HUES48 (cell line): Measurements from ENCODE around the gene CKB.

Source experiments
- H3K27ac ChIP-seq: one replicate; pipeline ENCODE4 v1.7.0; 2013; ENCODE audit warnings: low read depth, low read length, inconsistent platforms
- H3K27me3 ChIP-seq: 2 replicates; pipeline ENCODE4 v1.6.1; 2013; ENCODE audit warnings: mild to moderate bottlenecking, low read length; ENCODE audit not compliant: control insufficient read depth, insufficient read depth
- H3K36me3 ChIP-seq: 2 replicates; pipeline ENCODE4 v1.6.1; 2013; ENCODE audit warnings: low read length; ENCODE audit not compliant: control insufficient read depth, insufficient read depth
- H3K4me1 ChIP-seq: 2 replicates; pipeline ENCODE4 v1.6.1; 2013; ENCODE audit warnings: mild to moderate bottlenecking, low read length; ENCODE audit not compliant: control insufficient read depth, insufficient read depth
- H3K4me3 ChIP-seq: 2 replicates; pipeline ENCODE4 v1.5.1; 2013; ENCODE audit warnings: mild to moderate bottlenecking, low read depth, low read length
- H3K9ac ChIP-seq: 2 replicates; pipeline ENCODE4 v1.6.1; 2013; ENCODE audit warnings: mild to moderate bottlenecking, low read depth, low read length, moderate library complexity
- H3K9me3 ChIP-seq: 2 replicates; pipeline ENCODE4 v1.6.1; 2013; ENCODE audit warnings: low read length; ENCODE audit not compliant: control insufficient read depth, insufficient read depth

CKB gene

GRCh38 chr14:103521438-103521950, 1.1 kb downstream of the CKB start:
- H3K27ac ChIP-seq: peak overlapping the region; percentile 76

DNA sequence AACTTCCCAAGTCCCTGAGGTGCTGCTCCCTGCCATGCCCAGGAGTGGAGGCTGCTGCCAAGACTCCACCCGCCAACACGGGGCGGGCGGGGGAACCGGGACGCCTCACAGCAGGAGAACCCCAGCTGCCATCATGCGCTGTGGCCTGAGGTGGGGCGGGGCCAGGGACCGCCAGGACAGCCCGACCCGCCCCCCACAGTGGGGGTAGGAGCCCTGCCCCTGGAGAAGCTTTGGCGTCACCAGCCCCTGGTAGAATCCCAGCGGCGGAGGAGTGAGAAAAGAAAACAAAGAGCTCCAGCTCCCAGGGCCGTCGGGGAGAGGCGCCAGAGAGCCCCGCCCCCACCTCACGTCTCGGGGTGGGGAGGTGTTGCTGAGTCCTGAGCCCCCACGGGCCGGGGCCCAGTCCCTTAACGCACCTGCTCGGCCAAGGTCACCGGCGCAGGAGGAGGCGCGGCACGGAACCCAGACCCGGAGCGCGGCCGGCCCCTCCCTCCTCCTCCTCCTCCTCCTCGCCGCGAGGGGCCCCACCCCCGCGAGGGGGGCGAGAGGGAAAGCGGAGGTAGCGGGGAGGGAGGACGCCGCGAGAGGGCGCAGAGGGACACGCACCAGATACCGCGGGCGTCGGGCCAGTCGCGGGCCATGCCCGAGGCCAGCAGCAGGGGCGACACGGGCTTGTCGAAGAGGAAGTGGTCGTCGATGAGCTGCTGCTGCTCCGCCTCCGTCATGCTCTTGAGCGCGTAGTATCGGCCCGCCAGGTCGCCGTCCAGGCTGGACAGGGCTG, 1.8 kb downstream of the CKB start:
- H3K4me1 ChIP-seq: peaks cover 23% of the 10 kb centered on the region; the same call in 1 of the 2 replicates
- H3K9ac ChIP-seq: peak overlapping the region; percentile 36; the same call in 1 of the 2 replicates
- peak overlapping the region; percentile 76 for H3K27ac ChIP-seq
- H3K36me3 ChIP-seq: peaks cover 18% of the 10 kb centered on the region
- peaks cover 21% of the 10 kb centered on the region for H3K27me3 ChIP-seq
- peak overlapping the region; percentile 97 for H3K4me3 ChIP-seq
- no peaks in the 10 kb centered on the region for H3K9me3 ChIP-seq

More at GRCh38 chr14:103521438-103521950, 1.1 kb downstream of the CKB start:
- Histone ChIP-seq H3K9ac (peak overlapping the region; percentile 76; the same call in 1 of the 2 replicates), H3K9me3 (no peaks in the 10 kb centered on the region), H3K4me1 (peaks cover 23% of the 10 kb centered on the region; the same call in 1 of the 2 replicates), H3K4me3 (peak overlapping the region; percentile 97), H3K36me3 (peaks cover 18% of the 10 kb centered on the region), H3K27me3 (peaks cover 21% of the 10 kb centered on the region)

- Histone ChIP-seq H3K36me3 (peaks cover 18% of the 10 kb centered on the region), H3K27me3 (peaks cover 21% of the 10 kb centered on the region), H3K9ac (no peak overlapping the region), H3K9me3 (no peaks in the 10 kb centered on the region), H3K4me3 (peak overlapping the region; percentile 97; the same call in 1 of the 2 replicates), H3K4me1 (peaks cover 23% of the 10 kb centered on the region; the same call in 1 of the 2 replicates), H3K27ac (peak overlapping the region; percentile 76)
Observed at GRCh38 chr14:103520269-103520656, 2.4 kb downstream of the CKB start.

DNA sequence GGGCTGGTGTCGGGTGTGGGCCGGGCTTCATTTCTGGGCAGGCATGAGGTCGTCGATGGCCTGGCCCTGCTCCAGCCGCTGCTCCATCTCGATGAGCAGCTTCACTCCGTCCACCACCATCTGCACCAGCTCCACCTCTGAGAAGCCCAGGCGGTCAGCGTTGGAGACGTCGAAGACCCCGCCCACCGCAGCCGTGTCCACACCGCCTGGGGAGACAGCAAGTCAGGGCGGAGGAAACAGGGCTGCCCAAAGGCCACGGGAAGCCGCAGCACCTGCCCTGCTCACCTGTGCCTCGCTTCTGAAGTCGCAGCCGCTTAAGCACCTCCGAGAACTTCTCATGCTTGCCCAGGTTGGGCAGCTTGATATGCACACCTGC, 2.8 kb downstream of the CKB start:
- Histone ChIP-seq H3K9me3 (no peaks in the 10 kb centered on the region), H3K4me3 (no peak overlapping the region), H3K36me3 (peaks cover 18% of the 10 kb centered on the region), H3K9ac (no peak overlapping the region), H3K27ac (no peak overlapping the region), H3K4me1 (peaks cover 23% of the 10 kb centered on the region; the same call in 1 of the 2 replicates), H3K27me3 (peaks cover 20% of the 10 kb centered on the region)

GRCh38 chr14:103519043-103519836, 3.4 kb downstream of the CKB start:
- Histone ChIP-seq H3K36me3 (peaks cover 18% of the 10 kb centered on the region), H3K4me3 (no peak overlapping the region), H3K4me1 (peaks cover 23% of the 10 kb centered on the region; the same call in 1 of the 2 replicates), H3K9me3 (no peaks in the 10 kb centered on the region), H3K9ac (no peak overlapping the region), H3K27me3 (peaks cover 14% of the 10 kb centered on the region), H3K27ac (peak overlapping the region; percentile 36)

- Histone ChIP-seq H3K4me3 (no peak overlapping the region), H3K9ac (no peak overlapping the region), H3K27ac (peak overlapping the region; percentile 47), H3K4me1 (peaks cover 23% of the 10 kb centered on the region; the same call in 1 of the 2 replicates), H3K36me3 (peaks cover 18% of the 10 kb centered on the region), H3K9me3 (no peaks in the 10 kb centered on the region), H3K27me3 (peaks cover 7% of the 10 kb centered on the region)
Observed at GRCh38 chr14:103518422-103519042, 4.1 kb downstream of the CKB start.

DNA sequence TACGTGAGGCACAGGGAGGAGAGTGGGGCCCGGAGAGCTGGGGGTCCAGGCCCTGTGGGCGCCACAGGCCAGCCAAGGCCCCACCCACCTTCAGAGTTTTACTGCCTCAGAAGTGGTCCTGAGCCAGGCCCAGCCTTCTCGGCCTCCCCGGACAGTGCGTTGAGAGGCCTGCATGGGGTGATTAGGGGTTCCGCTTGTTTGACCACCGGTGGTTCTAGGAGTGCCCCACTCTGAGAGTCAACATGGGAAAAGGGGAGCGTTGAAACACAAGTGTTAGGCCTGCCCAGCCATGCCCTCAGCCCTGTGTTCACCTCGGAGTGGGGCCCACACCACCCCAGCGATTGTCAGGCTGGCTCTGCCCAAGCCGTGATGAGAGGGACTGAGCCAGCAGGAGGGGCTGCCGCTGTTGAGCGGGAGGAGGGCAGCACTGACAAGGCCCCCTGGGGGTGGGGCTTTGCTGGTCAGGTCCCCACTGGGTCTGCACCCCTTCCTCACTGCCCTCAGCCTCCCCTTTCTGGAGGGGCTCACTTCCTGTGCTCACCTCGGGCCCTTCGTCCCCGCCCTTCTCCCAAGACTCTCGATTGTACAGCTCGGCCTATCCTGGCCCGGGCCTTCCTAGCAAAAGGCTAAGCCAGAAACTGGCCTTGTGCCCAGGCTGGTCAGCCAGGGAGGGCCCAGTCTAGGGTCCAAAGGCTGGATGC, 4.8 kb downstream of the CKB start:
- peaks cover under 1% of the 10 kb centered on the region; the same call in 1 of the 2 replicates for H3K27me3 ChIP-seq
- H3K36me3 ChIP-seq: peaks cover 18% of the 10 kb centered on the region
- H3K4me1 ChIP-seq: peaks cover 23% of the 10 kb centered on the region; the same call in 1 of the 2 replicates
- no peak overlapping the region for H3K9ac ChIP-seq
- H3K9me3 ChIP-seq: no peaks in the 10 kb centered on the region
- H3K4me3 ChIP-seq: no peak overlapping the region
- peak overlapping the region; percentile 47 for H3K27ac ChIP-seq

DNA sequence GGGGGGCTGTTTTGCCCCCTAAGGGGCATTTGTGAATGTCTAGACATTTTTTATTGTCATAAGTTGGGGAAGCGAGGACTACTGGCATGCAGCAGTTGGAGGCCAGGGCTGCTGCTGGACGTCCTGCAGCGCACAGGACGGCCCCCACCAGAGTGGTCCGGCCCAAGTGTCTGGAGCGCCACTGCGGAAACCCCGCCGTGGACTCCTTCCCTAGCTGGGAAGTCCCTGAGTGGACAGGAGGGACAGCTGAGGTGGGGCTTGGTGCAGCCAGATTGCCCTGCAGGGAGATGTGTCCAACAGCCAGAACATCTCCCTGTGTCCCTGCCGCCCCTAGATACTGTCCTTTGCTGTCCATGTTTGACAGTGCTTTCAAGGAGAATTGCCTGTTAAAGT, 5.5 kb downstream of the CKB start:
- no peak overlapping the region for H3K4me3 ChIP-seq
- H3K27ac ChIP-seq: no peak overlapping the region
- H3K36me3 ChIP-seq: peaks cover 18% of the 10 kb centered on the region
- H3K4me1 ChIP-seq: peaks cover 23% of the 10 kb centered on the region; the same call in 1 of the 2 replicates
- no peak overlapping the region for H3K9ac ChIP-seq
- no peaks in the 10 kb centered on the region for H3K9me3 ChIP-seq
- H3K27me3 ChIP-seq: no peaks in the 10 kb centered on the region

DNA sequence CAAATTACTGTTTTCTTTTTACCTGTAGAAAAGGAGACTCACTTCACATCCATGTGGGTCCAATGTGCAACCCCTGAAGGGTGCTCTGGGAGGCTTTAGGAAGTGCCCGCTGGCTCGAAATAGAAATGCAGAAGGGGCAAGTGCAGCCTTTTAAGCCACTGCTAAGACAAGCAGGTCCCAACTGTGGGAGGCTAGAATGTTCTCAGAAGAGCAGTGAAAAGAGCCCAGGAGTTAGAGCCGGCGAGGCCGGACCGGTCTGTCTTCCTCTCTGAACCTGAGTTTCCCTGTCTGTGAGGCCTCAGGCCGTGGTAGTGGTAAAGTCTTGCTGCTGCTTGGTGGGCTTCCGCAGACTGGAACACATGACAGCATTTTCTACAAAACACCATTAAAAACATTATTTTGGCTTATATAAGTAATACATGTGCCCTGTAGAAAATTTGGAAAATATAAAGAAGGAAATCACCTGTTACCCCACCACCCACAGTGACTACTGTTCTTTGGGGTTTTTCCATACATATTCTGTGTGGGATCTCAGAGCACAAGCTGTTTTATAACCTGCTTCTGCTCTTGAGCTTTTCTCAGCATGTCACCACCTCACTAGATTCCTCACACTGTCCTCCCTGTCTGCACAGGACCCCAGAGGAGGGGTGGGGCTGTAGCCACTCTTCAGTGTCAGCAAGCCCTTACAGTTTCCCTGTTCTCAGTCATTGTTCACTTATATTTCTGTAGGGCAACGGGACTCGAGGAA, 6.0 kb downstream of the CKB start:
- Histone ChIP-seq H3K27me3 (no peaks in the 10 kb centered on the region), H3K27ac (peak overlapping the region; percentile 24), H3K9me3 (no peaks in the 10 kb centered on the region), H3K9ac (no peak overlapping the region), H3K4me3 (no peak overlapping the region), H3K4me1 (peaks cover 23% of the 10 kb centered on the region; the same call in 1 of the 2 replicates), H3K36me3 (peaks cover 19% of the 10 kb centered on the region)
